Transverse colon (tissue), 4 donors: Measurements from ENCODE around the gene GMEB2. TPM values are rescaled to one million over a fixed set of nuclear protein-coding genes. Genes with fewer than 3 reads are reported as not detected.

Source experiments
- DNase-seq: peaks from one replicate; pipeline ENCODE4 v3.0.0-alpha.2; 2019
- H3K27ac ChIP-seq, 4 donors: fragments of 200-600 bp; sonication (generic); 2 replicates each; pipeline ENCODE4 v1.5.1; 2016 to 2018; ENCODE audit warnings: inconsistent platforms in 4 of 4
- H3K27me3 ChIP-seq: fragments of 200-600 bp; sonication (generic); 2 replicates; pipeline ENCODE4 v1.5.1; 2017; ENCODE audit warnings: inconsistent platforms
- H3K36me3 ChIP-seq, 4 donors: fragments of 200-600 bp; sonication (generic); 2 replicates each; pipeline ENCODE4 v1.5.1; 2017 to 2019; ENCODE audit warnings: inconsistent platforms in 4 of 4
- H3K4me1 ChIP-seq, 4 donors: fragments of 200-600 bp; sonication (generic); 2 replicates each; pipeline ENCODE4 v1.5.1; 2017 to 2020; ENCODE audit warnings: inconsistent platforms in 4 of 4
- H3K4me3 ChIP-seq, 4 donors: fragments of 200-600 bp; sonication (generic); 1 replicate in 1 of 4; 2 replicates in 3 of 4; pipeline versions ENCODE4 v1.5.1 to v1.6.1; 2017 to 2019; ENCODE audit warnings: inconsistent platforms in 4 of 4
- H3K9me3 ChIP-seq, 2 donors: fragments of 200-600 bp; sonication (generic); 2 replicates each; pipeline ENCODE4 v1.5.1; 2017 to 2019; ENCODE audit warnings: inconsistent platforms in 2 of 2
- EP300 ChIP-seq: sonication (generic); formaldehyde crosslinking; IDR thresholded peaks from one replicate; pipeline ENCODE4 v1.6.1; 2017; ENCODE audit warnings: antibody characterized with exemption, low read depth
- POLR2A ChIP-seq: fragments of 450-650 bp; IDR thresholded peaks from one replicate; pipeline ENCODE4 v1.6.1; 2016; ENCODE audit warnings: antibody characterized with exemption, mild to moderate bottlenecking, moderate library complexity
- POLR2AphosphoS5 ChIP-seq, 3 donors: sonication (generic); formaldehyde crosslinking; IDR thresholded peaks; one replicate each; pipeline ENCODE4 v1.6.1; 2016; ENCODE audit warnings: antibody characterized with exemption in 3 of 3
- WGBS, 2 donors: methylation state at CpG; one replicate each; pipeline ENCODE4 v1.1.5; 2018; ENCODE audit warnings: low coverage in 1 of 2; 5-methylcytosine and 5-hydroxymethylcytosine counted together
- in situ Hi-C, 4 donors: fragments of 200-750 bp; cut with MboI; loops; one replicate each; pipeline versions ENCODE4 v1.15.0 to v1.15.1; 2017; ENCODE audit warnings: low sequenced_read_pairs in 3 of 4, low pct_ligation_motif_present in 1 of 4, low pct_unique_long_range_greater_than_20kb in 1 of 4
- intact Hi-C: fragments of 100-400 bp; cut with DNase I; formaldehyde crosslinking; loops from one replicate; pipeline ENCODE4 v1.15.1; 2023; ENCODE audit warnings: low total_unique reads
- total RNA-seq, 4 donors: library from RNA; depleted of rRNA; stranded (reverse); fragments of >200 nt; gene quantifications; one replicate each; pipeline ENCODE4 v1.1.0, GENCODE V29; 2016
- TF ChIP-seq, protein P1 (sequence below), 5 experiments: fragments of 200-600 bp in 3 of 5; fragments of 450-650 bp in 2 of 5; sonication (generic) in 3 of 5; IDR thresholded peaks; 1 replicate in 2 of 5; 2 replicates in 3 of 5; pipeline ENCODE4 v1.5.1; 2016 to 2017; ENCODE audit warnings: antibody characterized with exemption in 5 of 5, inconsistent platforms in 3 of 5, mild to moderate bottlenecking in 2 of 5, moderate library complexity in 1 of 5

Gene GMEB2
- total RNA-seq, 4 donors from 2014 or later: 9.0 to 20.3 (median 13.5) TPM

DNA sequence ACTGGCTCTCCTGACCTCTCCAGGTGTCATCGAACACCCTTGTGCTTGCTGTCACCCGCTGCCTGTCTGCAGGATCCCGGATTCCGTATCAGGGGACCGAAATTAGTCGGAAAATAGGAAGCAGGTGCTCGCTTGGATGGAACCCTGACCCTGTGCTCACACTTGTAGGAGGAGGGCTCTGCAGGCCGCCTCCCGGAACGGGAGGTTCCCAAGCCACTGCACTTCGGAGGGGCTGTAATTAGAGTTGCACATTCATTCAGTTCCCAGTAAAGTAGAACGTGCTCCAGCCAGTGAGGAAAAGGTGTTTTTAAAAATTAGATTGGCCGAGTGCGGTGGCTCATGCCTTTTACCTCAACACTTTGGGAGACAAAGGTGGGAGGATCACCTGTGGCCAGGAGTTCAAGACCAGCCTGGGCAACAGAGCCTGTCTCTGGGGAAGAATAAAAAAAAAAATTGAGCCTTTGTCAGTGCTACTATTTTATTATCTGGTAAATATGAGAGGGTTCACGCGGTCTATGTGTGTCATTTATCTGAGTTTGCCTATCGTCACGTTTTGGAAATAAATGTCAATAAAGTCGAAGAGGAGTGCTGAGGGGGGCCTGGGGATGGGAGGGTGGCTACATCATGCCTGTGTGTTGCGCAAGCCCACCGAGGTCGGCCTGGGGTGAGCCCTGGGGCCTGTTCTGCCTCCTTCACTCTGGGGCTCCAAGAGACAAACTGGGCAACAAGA, 1.5 kb upstream of the GMEB2 start:
- no peaks in the 10 kb centered on the region for H3K27me3 ChIP-seq
- peak overlapping the region; percentile 93 to 100 (median 98) for H3K27ac ChIP-seq
- in situ Hi-C loops (loop anchor here in 1 of 4 donors (25.0 kb wide), 1 partner anchor 91 kb away; the partner anchor contains the start of genes PTK6 and SRMS), intact Hi-C loops (no loop called here)
- H3K4me1 ChIP-seq: peaks cover 8 to 27% (median 15%) of the 10 kb centered on the region in 4 donors
- WGBS, 2 donors: 28 to 36% methylated on average over 7 to 22 of the region's 22 CpGs
- peak overlapping the region; percentile 78 to 100 (median 95) for H3K4me3 ChIP-seq
- no peaks in the 10 kb centered on the region for H3K36me3 ChIP-seq
- TF ChIP-seq POLR2A (peak; percentile 69), POLR2AphosphoS5 (IDR thresholded peaks at IDR 0.05) (peak; percentile 44 to 66 (median 59))
- TF ChIP-seq, protein P1, sequence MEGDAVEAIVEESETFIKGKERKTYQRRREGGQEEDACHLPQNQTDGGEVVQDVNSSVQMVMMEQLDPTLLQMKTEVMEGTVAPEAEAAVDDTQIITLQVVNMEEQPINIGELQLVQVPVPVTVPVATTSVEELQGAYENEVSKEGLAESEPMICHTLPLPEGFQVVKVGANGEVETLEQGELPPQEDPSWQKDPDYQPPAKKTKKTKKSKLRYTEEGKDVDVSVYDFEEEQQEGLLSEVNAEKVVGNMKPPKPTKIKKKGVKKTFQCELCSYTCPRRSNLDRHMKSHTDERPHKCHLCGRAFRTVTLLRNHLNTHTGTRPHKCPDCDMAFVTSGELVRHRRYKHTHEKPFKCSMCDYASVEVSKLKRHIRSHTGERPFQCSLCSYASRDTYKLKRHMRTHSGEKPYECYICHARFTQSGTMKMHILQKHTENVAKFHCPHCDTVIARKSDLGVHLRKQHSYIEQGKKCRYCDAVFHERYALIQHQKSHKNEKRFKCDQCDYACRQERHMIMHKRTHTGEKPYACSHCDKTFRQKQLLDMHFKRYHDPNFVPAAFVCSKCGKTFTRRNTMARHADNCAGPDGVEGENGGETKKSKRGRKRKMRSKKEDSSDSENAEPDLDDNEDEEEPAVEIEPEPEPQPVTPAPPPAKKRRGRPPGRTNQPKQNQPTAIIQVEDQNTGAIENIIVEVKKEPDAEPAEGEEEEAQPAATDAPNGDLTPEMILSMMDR (IDR thresholded peaks at IDR 0.05): no peak
- peak; percentile 76 for DNase-seq
- no peaks in the 10 kb centered on the region for H3K9me3 ChIP-seq

DNA sequence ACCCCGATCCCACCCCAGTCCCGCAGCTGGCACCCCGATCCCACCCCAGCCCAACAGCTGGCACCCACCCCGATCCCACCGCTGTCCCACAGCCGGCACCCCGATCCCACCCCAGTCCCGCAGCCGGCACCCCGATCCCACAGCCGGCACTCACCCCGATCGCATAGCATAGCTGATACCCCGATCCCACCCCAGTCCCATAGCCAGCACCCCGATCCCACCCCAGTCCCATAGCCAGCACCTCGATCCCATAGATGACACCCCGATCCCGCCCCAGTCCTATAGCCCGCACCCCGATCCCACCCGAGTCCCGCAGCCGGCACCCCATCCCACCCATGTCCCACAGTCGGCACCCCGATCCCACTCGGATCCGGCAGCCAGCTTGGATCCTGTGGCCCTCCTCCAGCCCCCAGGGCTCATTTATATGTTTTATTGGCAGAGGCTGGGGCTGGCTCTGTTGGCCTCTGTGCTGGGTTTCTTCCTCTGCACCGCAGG, 897 bp upstream of the GMEB2 start:
- Histone ChIP-seq H3K36me3 (no peaks in the 10 kb centered on the region), H3K4me3 (peak overlapping the region; percentile 78 to 100 (median 95)), H3K4me1 (peaks cover 8 to 27% (median 15%) of the 10 kb centered on the region in 4 donors), H3K27ac (peak overlapping the region; percentile 93 to 100 (median 98)), H3K9me3 (no peaks in the 10 kb centered on the region), H3K27me3 (no peaks in the 10 kb centered on the region)
- no peak for DNase-seq
- intact Hi-C loops (no loop called here), in situ Hi-C loops (loop anchor here in 1 of 4 donors (25.0 kb wide), 1 partner anchor 90 kb away; the partner anchor contains the start of genes PTK6 and SRMS)
- WGBS, 2 donors: 16% methylated on average over 26 of the region's 28 CpGs; no CpG with 5 or more reads in 1 of the 2 donors
- TF ChIP-seq EP300 (no peak), POLR2A (no peak), POLR2AphosphoS5 (IDR thresholded peaks at IDR 0.05) (no peak)
- TF ChIP-seq, protein P1 (IDR thresholded peaks at IDR 0.05): no peak

DNA sequence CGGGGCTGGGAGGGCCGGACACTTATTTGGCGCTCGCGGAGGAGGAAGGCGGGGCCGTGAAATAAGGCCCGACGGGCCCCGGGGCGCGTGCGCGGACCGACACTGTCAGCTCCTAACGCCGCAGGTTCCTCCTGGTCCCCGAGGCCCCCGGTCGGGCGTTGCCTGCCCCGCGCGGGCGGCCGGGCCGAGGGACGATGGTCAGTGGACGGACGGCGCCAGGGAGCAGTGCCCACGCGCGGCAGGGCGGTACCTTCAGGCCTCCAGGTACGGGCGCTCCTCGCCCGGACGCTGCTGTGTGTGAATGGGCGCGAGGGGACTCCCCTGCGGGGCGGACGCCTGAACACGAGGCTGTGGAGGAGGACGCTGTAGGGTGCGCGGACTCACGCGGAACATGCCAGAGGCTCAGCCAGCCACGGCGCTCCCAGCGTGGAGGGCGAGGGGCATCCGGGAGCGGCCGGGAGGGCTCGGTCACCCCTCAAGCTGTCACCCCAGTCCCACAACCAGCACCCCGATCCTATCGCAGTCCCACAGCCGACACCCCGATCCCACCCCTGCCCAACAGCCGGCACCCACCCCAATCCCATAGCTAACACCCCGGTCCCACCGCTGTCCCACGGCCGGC, 339 bp upstream of the GMEB2 start:
- in situ Hi-C loops: loop anchor here in 1 of 4 donors (25.0 kb wide), 1 partner anchor 90 kb away; the partner anchor contains the start of genes PTK6 and SRMS

More for the DNA sequence above, 339 bp upstream of the GMEB2 start:
- TF ChIP-seq POLR2A (peak; percentile 83), EP300 (no peak), POLR2AphosphoS5 (IDR thresholded peaks at IDR 0.05) (peak; percentile 85 to 93 (median 86))
- TF ChIP-seq, protein P1 (IDR thresholded peaks at IDR 0.05): no peak
- Histone ChIP-seq H3K27me3 (no peaks in the 10 kb centered on the region), H3K36me3 (no peaks in the 10 kb centered on the region), H3K4me3 (peak overlapping the region; percentile 78 to 100 (median 95)), H3K27ac (peak overlapping the region; percentile 93 to 100 (median 98)), H3K9me3 (no peaks in the 10 kb centered on the region), H3K4me1 (peaks cover 8 to 27% (median 15%) of the 10 kb centered on the region in 4 donors)
- DNase-seq: peak; percentile 97
- intact Hi-C loops: no loop called here
- WGBS, 2 donors: 0% methylated on average over 43 of the region's 68 CpGs; no CpG with 5 or more reads in 1 of the 2 donors
